HG03575 (cell line): ENCODE data around the gene DOK1.

ENCODE experiments used
- ATAC-seq: cut with Tn5 transposase; IDR thresholded peaks from one replicate; pipeline ENCODE4 v1.9.1; 2021; ENCODE audit not compliant: unreplicated experiment, insufficient number of reproducible peaks, low FRiP score; ENCODE audit errors: extremely low read depth

The DOK1 gene

GRCh38 chr2:74524955-74525716, 29.4 kb upstream of the DOK1 start:
- ATAC-seq = no peak

DNA sequence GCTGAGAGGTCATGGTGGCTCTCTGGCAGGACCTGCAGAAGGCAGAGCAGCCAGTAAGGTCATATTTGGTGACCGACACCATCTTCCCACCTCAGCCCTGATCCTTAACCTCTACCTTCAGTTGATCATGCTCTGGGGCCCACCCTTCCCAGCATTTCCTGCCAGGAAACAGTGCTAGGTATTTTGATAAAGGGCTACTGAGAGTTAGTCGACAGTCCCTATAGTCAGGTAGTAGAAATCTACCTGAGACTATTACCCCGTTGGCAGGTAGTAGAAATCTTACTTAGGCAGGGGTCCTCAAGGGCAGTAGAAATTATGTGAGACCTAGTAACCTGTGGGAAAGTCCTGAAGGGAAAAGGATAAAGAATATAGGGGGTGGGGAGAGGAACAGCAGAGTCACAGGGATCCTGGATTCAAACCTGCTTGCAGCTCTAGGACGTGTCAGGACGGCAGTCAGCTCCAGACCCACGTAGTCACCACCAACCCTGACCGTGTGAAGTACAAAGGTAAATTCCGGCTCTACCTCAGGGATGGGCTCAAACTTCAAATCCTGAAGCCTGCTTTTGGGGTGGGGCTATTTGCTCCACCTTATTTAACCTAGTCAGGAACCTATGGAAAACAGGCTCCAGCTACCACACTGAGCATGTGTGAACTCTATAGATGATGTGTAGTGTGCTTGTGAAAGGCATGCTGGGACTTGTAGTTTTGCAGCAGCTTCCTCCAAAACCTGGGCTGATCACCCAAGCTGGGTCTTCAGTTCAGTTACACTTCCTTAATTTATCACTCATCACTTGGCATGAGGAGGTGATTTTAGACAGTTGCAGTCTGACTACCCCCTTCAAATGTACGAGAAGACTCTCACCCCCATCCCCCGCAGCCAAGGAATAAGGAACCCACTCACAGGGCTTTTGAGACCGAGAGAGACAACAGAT, 28.5 kb upstream of the DOK1 start, which contains the start of gene DQX1:
Gene DQX1 (minus strand): TSS at position 515 of the 932 bp plus-strand sequence. CDS start 502 bp downstream, at position 13.
- no peak for ATAC-seq

DNA sequence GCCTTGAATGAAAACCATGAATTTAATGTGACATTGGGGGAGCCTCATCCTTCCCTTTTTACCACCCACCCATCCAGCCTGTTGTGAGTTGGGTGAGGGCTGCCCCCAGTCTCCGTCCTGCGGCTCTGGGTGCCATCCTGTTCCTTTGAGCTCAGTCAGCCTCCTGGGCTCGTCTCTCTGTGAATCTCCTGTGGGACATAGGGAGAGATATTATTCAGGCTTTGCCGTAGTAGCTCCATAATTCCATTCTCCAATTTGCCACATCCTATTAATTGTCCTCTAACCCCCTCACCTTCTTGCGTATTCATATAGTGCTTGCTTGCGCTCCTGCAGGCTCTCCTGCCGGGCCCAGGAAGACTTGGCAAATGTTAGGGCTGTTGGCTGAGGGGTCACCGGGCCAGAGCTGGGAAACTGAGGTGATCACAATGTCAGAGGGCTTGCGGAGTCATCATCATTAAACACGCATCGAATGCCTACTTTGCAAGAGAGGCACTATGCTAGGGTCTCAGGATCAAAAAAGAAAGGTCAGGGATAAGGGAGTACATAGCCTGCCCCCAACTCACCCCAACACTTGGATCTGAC, 27.8 kb upstream of the DOK1 start:
- ATAC-seq = no peak

DNA sequence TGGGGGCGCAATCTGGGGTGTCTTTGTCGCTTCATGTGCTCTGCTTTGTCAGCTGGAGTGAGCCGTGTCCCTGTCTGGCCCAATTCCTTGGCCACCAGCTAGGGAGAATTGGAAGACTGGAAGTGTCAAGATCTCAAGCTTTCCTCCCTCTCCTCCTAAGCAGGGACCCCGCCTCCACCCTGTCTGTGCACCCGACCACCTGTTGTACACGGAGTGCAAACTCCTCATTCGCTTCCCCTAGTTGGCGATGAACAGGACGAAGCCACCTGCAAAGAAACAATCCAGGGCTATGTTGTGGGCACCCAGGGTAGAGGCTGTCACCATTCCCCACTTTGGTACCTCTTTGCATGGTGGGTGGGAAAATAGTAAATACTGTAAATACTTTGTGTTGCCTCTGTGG, 26.8 kb upstream of the DOK1 start:
- no peak for ATAC-seq

DNA sequence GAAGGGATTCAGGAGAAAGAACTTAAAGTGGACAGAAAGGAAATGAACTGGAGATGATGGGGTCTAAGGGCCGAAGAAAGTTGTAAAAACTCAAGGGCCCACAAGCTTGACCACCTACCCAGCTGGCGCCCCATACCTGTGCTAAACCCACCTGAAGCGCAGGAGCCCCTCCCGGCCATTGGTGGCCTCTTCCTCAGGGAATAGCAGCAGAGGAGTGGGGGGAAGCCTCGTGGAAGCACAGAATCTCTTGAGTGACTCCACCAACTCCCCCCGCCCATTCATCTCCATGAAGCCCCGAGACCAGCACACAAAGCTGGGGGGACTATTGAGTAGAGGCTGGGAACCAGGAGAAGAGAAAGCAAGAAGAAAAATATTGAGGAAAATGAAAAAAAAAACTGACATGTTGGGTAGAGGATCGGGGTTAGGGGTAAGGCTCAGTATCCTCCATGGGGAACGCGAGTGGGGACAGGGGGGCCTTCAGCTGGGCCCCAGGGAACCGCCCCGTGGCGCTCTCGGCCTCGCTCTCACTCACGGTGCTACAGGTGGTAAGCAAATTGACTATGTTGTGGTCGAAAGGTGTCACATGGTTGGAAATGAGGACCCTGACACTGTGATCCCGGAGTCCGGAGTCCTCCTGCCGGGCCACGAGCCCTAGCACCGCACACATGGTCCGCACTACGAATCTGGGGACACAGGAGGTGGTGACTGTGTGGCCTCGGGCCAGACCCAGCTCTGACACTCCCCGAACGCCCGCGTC, 25.7 kb upstream of the DOK1 start:
- ATAC-seq = no peak

DNA sequence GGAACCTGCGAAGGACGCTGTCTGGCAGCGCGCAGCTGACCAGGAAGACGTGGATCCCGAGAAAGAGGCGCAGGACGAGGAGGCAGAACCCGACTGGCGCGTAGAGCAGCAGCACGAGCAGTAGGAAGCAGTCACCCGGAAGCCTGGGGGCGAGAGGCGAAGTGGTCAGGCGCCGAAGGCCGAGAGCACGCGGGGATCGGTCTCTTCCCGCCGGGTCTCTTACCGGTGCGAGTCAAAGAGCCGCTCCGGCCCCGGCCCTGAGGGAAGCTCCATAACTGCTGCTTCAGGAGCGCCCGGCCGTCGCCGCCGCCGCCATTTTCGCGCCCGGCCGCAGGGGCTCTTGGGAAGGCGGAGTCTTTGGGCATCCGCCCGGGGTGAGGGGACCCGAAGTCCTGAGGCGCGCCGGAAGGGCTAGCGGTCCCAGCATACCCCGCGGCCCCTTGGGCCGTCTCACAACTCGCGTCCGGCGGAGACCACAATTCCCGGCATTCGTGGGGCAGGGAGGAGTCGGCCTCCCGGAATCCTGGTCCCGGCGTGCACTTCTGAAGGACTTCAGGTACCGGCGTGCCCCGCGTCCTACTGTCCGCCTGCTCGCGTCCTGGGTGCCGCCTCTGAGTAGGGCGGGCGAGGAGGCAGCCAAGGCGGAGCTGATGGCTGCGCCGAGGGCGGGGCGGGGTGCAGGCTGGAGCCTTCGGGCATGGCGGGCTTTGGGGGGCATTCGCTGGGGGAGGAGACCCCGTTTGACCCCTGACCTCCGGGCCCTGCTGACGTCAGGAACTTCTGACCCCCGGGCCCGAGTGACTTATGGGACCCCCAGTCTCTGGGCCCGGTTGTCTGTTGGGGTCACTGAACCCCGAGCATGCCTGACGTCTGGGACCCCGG, 24.9 kb upstream of the DOK1 start, which contains the start of the genes AUP1 and HTRA2:
Gene AUP1 (minus strand): TSS at position 350 of the 882 bp plus-strand sequence. CDS start 77 bp downstream, at position 273.
Gene HTRA2 (plus strand): TSS at position 577 of the 882 bp plus-strand sequence. CDS start 74 bp downstream, at position 651.
- ATAC-seq = no peak

DNA sequence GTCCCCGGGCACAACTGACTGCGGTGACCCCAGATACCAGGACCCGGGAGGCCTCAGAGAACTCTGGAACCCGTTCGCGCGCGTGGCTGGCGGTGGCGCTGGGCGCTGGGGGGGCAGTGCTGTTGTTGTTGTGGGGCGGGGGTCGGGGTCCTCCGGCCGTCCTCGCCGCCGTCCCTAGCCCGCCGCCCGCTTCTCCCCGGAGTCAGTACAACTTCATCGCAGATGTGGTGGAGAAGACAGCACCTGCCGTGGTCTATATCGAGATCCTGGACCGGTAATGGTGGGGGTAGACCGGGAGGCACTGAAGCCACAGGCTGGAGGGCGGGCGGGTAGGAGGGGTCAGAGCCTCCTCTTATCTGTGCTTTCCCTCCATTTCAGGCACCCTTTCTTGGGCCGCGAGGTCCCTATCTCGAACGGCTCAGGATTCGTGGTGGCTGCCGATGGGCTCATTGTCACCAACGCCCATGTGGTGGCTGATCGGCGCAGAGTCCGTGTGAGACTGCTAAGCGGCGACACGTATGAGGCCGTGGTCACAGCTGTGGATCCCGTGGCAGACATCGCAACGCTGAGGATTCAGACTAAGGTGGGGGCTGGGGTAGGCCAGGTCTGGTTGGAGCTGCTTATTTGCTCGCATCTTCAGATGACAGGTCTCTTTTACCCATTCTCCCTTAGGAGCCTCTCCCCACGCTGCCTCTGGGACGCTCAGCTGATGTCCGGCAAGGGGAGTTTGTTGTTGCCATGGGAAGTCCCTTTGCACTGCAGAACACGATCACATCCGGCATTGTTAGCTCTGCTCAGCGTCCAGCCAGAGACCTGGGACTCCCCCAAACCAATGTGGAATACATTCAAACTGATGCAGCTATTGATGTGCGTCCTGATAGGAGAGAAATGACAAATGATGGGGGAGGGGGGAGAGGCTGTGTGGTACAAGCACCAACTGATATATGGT, 24.0 kb upstream of the DOK1 start:
- peak; percentile 35 for ATAC-seq

DNA sequence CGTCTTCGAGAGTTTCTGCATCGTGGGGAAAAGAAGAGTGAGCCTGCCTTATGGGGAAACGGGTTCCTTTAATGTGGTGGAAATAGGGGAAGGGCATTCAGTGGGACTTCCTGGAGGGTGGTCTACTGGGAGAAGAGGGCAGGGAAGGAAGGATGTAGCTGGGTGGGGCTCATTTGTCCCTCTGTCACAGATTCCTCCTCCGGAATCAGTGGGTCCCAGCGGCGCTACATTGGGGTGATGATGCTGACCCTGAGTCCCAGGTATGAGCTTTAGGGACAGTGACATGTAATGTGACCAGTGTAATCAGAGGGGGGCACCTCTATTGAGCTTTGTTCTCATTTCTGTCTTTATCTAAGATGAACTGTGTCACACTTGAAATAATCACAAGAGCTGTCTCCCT, 22.9 kb upstream of the DOK1 start:
- ATAC-seq = no peak

GRCh38 chr2:74532222-74532621, 22.3 kb upstream of the DOK1 start:
- ATAC-seq = no peak

DNA sequence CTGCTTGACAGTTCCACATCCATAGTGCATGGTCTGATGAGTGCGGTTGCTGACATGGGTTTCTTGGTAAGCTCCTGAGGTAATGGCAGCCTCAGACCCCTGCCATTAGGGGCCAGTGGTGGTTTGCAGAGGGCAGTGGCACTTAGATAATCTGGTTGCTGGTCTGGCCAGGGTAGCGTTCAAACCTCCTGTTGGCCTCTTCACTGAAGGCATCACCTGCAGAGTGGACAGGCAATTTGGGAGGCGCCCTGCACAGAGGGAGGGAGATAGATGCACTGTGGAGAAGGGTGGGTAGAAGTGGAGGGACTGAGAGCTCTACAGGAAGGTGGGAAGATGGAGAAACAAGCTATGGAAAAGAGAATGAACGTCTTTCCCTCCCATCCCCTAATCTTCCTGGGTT, 21.1 kb upstream of the DOK1 start:
- ATAC-seq = no peak

DNA sequence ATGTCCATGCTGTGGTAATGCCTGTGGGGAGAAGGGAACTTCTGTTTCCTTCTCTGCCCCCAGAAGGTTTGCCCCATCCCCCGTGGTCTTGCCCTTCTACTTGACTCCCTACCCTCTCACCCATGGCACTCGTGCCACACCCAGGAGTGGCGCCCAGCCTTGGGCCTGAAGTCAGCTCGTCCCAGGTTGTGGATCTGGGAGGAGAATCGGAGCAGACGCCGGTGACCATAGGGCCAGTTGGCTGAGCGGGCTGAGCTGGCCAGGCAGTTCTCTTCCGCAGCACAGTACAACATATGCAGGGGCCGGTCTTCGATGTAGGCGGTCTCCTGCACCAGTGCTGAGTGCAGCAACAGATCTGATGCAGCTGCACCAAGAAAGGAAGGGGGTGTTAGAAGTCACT, 20.1 kb upstream of the DOK1 start:
- ATAC-seq = no peak

- no peak for ATAC-seq
Observed at GRCh38 chr2:74535440-74535965, 19.0 kb upstream of the DOK1 start.

DNA sequence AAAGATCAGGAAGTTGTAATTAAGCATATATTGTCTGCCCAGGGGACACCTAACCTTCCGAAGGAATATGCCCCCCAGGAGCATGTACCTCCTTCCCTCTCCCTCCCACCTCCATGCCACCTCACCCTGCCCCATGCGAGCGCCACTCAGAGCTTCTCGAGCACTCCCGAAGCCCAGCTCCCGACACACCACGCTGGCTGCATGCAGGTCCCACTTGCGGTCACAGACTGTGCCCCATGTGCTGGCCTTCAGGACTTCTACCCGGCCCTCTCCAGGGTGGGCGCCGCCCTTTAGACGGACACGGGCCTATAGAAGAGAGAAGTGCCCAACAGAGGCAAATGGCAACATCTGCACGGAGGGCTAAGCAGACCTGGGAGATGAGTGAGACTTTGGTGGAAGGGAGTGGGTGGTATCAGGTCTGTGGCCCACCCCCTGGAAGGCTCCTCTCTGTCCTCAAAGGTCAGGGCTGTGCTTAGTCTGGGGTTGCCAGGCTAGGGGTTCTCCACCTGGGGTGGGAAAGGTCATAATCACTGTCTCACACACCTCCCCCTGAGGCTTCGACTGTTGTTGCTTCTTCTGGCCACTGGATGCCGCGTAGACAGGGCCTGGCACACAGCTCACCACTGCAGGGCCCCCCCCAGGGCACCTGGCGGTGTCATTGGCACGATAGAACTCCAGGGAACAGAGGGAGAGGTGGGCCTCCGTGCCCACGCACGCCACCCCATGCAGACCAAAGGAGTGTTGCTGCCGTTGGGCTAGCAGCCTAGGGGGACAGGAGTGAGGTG, 18.2 kb upstream of the DOK1 start:
- no peak for ATAC-seq

DNA sequence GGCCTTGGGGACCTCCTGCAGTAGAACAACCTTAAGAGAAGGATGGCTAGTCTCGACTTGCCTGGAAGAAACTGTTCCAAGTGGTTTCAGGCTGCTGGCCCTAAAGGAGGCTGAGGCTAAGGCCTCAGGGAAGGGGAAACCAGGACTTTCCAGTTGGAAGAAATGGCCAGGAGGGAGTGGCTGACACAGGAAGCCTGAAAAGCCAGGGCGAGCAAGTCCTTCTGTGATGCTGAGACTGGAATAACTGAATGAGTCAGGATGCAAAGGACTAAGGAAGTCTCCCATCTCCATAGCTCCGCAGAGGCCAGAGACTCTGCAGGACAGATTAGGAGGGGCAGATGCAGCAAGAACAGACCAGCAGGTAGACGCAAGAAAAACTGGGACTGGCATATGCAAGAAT, 17.4 kb upstream of the DOK1 start:
- ATAC-seq = no peak

GRCh38 chr2:74538881-74539339, 15.6 kb upstream of the DOK1 start:
- no peak for ATAC-seq

GRCh38 chr2:74540291-74540690, 14.2 kb upstream of the DOK1 start:
- ATAC-seq = no peak
